ENCODE data around the gene DDR2.

The DDR2 gene

GRCh38 chr1:162617513-162617912, 14.8 kb upstream of the DDR2 start:
- TF ChIP-seq CTCF (conservative IDR thresholded peaks at IDR 0.05; ENCODE audit: low read depth, low read length), result no peak
- H3K4me3 ChIP-seq (IDR thresholded peaks at IDR 0.05; ENCODE audit: insufficient read depth, low read depth, low read length), result peak overlapping the region; percentile 52
- no peaks in the 10 kb centered on the region for H3K27me3 ChIP-seq (ENCODE audit: insufficient read depth, low read depth)
- no peaks in the 10 kb centered on the region for H3K79me2 ChIP-seq (ENCODE audit: insufficient read depth, low read depth)
- peaks cover 15% of the 10 kb centered on the region for H3K4me1 ChIP-seq (ENCODE audit: low read depth, poor library complexity, severe bottlenecking)
- H3K4me2 ChIP-seq, result no peak overlapping the region
- no peak overlapping the region for H3K9ac ChIP-seq
- H2AFZ ChIP-seq (ENCODE audit: low read depth), result no peak overlapping the region
- no peaks in the 10 kb centered on the region for H3K36me3 ChIP-seq (ENCODE audit: insufficient read depth)
- H4K20me1 ChIP-seq (ENCODE audit: insufficient read depth), result no peaks in the 10 kb centered on the region
- no peak overlapping the region for H3K27ac ChIP-seq

- no peaks in the 10 kb centered on the region for H4K20me1 ChIP-seq (ENCODE audit: insufficient read depth)
- H3K4me2 ChIP-seq, result no peak overlapping the region
- H3K9ac ChIP-seq, result no peak overlapping the region
- H2AFZ ChIP-seq (ENCODE audit: low read depth), result no peak overlapping the region
- no peaks in the 10 kb centered on the region for H3K4me1 ChIP-seq (ENCODE audit: low read depth, poor library complexity, severe bottlenecking)
- no peak for TF ChIP-seq CTCF (conservative IDR thresholded peaks at IDR 0.05; ENCODE audit: low read depth, low read length)
- H3K79me2 ChIP-seq (ENCODE audit: insufficient read depth, low read depth), result no peaks in the 10 kb centered on the region
- no peak overlapping the region for H3K4me3 ChIP-seq (IDR thresholded peaks at IDR 0.05; ENCODE audit: insufficient read depth, low read depth, low read length)
- no peak overlapping the region for H3K27ac ChIP-seq
- H3K27me3 ChIP-seq (ENCODE audit: insufficient read depth, low read depth), result no peaks in the 10 kb centered on the region
- H3K36me3 ChIP-seq (ENCODE audit: insufficient read depth), result no peaks in the 10 kb centered on the region
Observed at GRCh38 chr1:162619076-162619475, 13.2 kb upstream of the DDR2 start.

- H3K79me2 ChIP-seq (ENCODE audit: insufficient read depth, low read depth), result no peaks in the 10 kb centered on the region
- no peaks in the 10 kb centered on the region for H3K36me3 ChIP-seq (ENCODE audit: insufficient read depth)
- H3K4me3 ChIP-seq (IDR thresholded peaks at IDR 0.05; ENCODE audit: insufficient read depth, low read depth, low read length), result no peak overlapping the region
- no peak overlapping the region for H2AFZ ChIP-seq (ENCODE audit: low read depth)
- H3K9ac ChIP-seq, result no peak overlapping the region
- H3K4me1 ChIP-seq (ENCODE audit: low read depth, poor library complexity, severe bottlenecking), result peaks cover 10% of the 10 kb centered on the region
- no peak overlapping the region for H3K27ac ChIP-seq
- no peaks in the 10 kb centered on the region for H3K27me3 ChIP-seq (ENCODE audit: insufficient read depth, low read depth)
- no peak for TF ChIP-seq CTCF (conservative IDR thresholded peaks at IDR 0.05; ENCODE audit: low read depth, low read length)
- H3K4me2 ChIP-seq, result no peak overlapping the region
- no peaks in the 10 kb centered on the region for H4K20me1 ChIP-seq (ENCODE audit: insufficient read depth)
Observed at GRCh38 chr1:162621256-162621655, 11.0 kb upstream of the DDR2 start.

GRCh38 chr1:162625679-162626078, 6.6 kb upstream of the DDR2 start:
- Histone ChIP-seq H3K4me3 (IDR thresholded peaks at IDR 0.05; ENCODE audit: insufficient read depth, low read depth, low read length) (no peak overlapping the region), H3K4me2 (no peak overlapping the region; the same call in 1 of the 2 replicates), H3K9ac (no peak overlapping the region), H3K4me1 (ENCODE audit: low read depth, poor library complexity, severe bottlenecking) (peaks cover 49% of the 10 kb centered on the region), H4K20me1 (ENCODE audit: insufficient read depth) (no peaks in the 10 kb centered on the region), H3K36me3 (ENCODE audit: insufficient read depth) (no peaks in the 10 kb centered on the region), H2AFZ (ENCODE audit: low read depth) (no peak overlapping the region), H3K79me2 (ENCODE audit: insufficient read depth, low read depth) (no peaks in the 10 kb centered on the region), H3K27me3 (ENCODE audit: insufficient read depth, low read depth) (no peaks in the 10 kb centered on the region), H3K27ac (no peak overlapping the region; the same call in 1 of the 2 replicates)
- no peak for TF ChIP-seq CTCF (conservative IDR thresholded peaks at IDR 0.05; ENCODE audit: low read depth, low read length)

All from KMS-11 (cell line).